Rectal smooth muscle tissue (tissue), 1 donor: Measurements from ENCODE around the gene PFKL.

Experiments used
- H3K27ac ChIP-seq: one replicate; pipeline ENCODE4 v1.7.0; 2013; ENCODE audit warnings: low read depth, low read length, inconsistent platforms
- H3K27me3 ChIP-seq: one replicate; pipeline ENCODE4 v1.7.0; 2013; ENCODE audit warnings: low read length; ENCODE audit not compliant: control insufficient read depth, insufficient read depth
- H3K36me3 ChIP-seq: one replicate; pipeline ENCODE4 v1.7.0; 2013; ENCODE audit warnings: low read length; ENCODE audit not compliant: control insufficient read depth, insufficient read depth
- H3K4me1 ChIP-seq: one replicate; pipeline ENCODE4 v1.7.0; 2013; ENCODE audit warnings: low read length; ENCODE audit not compliant: control insufficient read depth, insufficient read depth
- H3K4me3 ChIP-seq: one replicate; pipeline ENCODE4 v1.7.0; 2013; ENCODE audit warnings: low read length
- H3K9ac ChIP-seq: one replicate; pipeline ENCODE4 v1.7.0; 2013; ENCODE audit warnings: low read length

The PFKL gene

DNA sequence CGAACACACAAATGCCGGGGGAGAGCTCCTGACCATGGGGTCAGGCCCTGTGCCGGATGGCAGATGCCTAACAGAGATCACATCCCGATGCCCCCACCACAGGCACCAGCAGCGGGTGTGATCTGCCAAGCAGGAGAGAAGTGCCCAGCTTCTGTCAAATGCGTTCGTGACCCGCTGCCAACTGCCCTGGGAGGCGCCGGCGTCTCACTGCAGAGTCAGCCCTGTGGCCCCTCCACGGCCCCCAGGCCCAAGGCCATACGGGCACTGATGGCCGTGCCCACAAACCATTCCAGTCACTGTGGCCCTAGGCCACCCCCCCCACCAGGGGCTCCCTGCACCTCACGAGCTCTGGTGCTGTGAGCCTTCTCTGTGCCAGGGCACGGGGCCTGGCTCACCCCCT lies 31.4 kb downstream of the PFKL start:
- H3K4me1 ChIP-seq: no peaks in the 10 kb centered on the region
- H3K27ac ChIP-seq: no peak overlapping the region
- no peaks in the 10 kb centered on the region for H3K27me3 ChIP-seq
- peaks cover 15% of the 10 kb centered on the region for H3K36me3 ChIP-seq
- no peak overlapping the region for H3K4me3 ChIP-seq
- H3K9ac ChIP-seq: no peak overlapping the region

DNA sequence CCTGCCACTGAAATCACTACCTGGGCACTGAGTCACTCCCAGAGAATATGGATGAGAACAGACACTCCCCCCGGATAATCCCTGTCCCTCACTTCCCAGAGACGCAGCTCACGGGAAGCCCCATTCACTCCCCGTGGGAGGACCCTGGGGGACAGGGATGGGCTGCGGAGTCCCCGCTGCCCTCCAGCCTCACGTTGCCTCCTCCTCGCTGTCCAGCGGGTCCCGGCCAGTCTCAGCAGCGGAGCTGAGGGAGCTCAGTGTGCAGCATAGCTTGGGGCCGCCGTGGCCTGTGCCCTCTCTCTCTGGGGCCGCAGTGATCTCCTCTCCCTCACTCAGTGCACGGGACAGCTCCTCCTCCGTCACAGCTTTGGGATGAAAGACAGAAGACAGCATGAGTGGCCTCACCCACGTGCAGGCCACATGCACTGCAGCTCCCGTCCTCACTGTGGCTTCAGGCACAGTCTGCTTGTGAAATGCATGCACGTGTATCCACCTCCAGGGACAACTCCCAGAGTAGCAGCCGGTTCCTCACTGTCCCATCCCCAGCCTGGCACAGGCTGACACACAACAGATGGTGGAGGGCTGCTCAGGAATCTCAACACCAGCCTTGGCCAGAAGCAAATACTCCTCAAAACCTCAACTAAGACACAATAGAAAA lies 31.9 kb downstream of the PFKL start:
- Histone ChIP-seq H3K27me3 (no peaks in the 10 kb centered on the region), H3K4me1 (no peaks in the 10 kb centered on the region), H3K36me3 (peaks cover 18% of the 10 kb centered on the region), H3K9ac (no peak overlapping the region), H3K4me3 (no peak overlapping the region), H3K27ac (no peak overlapping the region)

DNA sequence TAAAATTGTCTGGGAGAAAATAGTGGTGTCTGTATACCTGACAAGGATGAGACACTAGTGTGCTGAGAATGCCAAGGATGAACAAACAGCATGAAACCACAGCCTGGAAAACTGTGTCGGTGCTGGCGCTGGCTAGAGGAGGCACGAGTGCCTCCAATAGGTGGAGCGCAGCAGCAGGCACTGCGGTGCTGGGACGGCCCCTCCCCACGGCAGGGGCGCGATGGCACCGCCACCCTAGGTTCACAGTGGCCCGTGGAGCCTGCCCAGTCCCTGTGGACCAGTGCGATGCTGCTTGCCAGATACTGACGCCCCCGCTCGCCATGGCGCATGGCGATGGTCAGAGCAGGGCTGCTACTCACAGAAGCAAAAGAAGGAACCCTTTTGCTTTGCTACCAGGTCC lies 32.5 kb downstream of the PFKL start:
- H3K27me3 ChIP-seq: no peaks in the 10 kb centered on the region
- peaks cover 18% of the 10 kb centered on the region for H3K36me3 ChIP-seq

DNA sequence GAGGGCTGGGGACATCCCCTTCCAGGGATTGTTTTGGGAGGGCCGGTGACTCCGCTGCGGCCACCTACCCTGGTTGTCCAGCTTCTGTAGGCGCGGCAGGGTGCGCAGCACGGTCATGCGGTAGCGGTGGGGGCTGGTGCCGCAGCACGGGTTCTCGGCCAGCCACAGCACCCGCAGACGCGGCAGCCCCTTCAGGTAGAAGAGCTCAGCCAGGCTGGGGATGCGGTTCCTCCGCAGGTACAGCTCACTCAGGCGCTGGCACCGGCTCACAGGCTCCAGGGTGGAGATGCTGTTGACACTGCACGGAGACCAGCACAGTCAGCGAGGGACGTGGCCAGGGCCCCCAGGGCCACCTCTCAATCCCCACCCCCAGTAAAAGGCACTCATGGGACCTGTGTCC lies 33.1 kb downstream of the PFKL start:
- no peak overlapping the region for H3K4me3 ChIP-seq
- peaks cover 18% of the 10 kb centered on the region for H3K36me3 ChIP-seq
- no peak overlapping the region for H3K27ac ChIP-seq
- H3K4me1 ChIP-seq: no peaks in the 10 kb centered on the region
- no peaks in the 10 kb centered on the region for H3K27me3 ChIP-seq
- no peak overlapping the region for H3K9ac ChIP-seq

More for the DNA sequence above, 32.5 kb downstream of the PFKL start:
- Histone ChIP-seq H3K4me3 (no peak overlapping the region), H3K4me1 (no peaks in the 10 kb centered on the region), H3K27ac (no peak overlapping the region), H3K9ac (no peak overlapping the region)

DNA sequence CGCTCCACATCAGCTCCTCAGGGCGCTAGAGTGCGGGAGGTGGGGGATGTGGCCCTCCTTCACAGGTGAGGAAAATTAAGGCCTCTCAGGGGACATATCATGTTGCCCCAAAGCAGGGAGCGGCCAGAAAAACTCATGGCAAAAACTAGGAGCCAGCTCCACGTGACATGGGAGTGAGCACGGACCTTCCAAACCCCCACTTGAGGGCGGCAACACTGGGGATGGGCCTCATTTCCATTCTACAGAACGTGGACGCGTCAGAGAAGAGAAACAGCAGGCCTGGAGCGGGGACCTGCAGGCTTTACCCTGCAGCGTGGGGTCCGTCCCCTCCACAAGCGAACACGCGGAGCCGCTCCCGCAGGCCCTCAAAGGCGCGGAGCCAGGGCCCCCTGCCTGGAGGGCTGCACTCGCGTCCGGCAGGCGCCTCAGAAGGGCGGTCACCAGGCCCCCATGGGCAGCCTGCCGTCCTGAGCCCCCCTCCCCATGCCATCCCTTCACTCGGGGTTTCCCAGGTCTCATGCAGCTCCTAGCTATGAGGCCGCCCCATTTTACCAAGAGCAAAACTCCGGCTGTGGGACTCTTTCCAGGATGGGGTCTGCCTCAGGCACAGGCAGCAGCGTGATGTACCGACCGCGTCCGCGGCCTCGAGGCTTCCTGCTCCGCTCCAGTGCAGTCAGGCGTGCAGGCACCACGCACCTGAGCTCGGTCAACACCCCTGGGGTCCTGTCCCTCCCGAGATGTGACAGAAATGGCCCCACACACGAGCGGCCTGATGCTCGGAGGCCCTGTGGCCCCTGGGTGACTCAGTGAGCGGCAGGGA lies 33.9 kb downstream of the PFKL start:
- peaks cover 4% of the 10 kb centered on the region for H3K4me1 ChIP-seq
- H3K4me3 ChIP-seq: no peak overlapping the region
- peaks cover 18% of the 10 kb centered on the region for H3K36me3 ChIP-seq
- H3K27ac ChIP-seq: no peak overlapping the region
- H3K9ac ChIP-seq: no peak overlapping the region
- no peaks in the 10 kb centered on the region for H3K27me3 ChIP-seq

DNA sequence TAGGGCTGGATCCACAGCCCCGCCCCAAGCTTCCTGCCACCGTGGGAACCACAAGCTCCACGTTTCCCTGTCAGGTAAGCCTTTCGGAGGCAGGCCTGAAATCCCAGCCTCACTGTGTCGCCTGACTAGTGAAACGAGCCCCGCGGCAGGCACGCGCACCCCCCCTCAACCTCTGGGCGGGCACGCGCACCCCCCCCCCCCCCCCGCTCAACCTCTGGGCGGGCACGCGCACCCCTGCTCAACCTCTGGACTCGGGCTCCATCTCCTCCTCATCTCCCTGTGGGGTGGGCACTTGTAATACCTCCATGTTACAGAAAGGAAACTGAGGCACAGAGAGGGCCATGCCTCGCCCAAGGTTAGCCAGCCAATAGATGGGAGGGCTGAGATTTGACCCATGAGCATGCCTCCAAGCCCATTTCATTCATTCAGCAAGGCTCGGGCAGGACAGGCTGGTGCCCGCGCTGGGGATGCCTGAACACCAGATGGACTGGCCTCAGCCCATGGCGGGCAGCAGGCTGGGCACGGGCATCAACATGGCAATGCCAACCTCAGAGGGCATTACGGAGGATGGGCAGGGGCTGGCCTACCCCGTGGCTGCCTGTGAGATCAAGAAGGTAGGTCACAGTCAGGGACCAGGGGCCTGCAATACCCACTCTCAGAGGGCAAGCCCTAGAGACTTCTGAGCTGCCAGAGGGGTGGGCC lies 34.6 kb downstream of the PFKL start:
- H3K27ac ChIP-seq: no peak overlapping the region
- H3K36me3 ChIP-seq: peaks cover 18% of the 10 kb centered on the region
- no peak overlapping the region for H3K9ac ChIP-seq
- peaks cover 4% of the 10 kb centered on the region for H3K4me1 ChIP-seq
- no peaks in the 10 kb centered on the region for H3K27me3 ChIP-seq
- H3K4me3 ChIP-seq: no peak overlapping the region

DNA sequence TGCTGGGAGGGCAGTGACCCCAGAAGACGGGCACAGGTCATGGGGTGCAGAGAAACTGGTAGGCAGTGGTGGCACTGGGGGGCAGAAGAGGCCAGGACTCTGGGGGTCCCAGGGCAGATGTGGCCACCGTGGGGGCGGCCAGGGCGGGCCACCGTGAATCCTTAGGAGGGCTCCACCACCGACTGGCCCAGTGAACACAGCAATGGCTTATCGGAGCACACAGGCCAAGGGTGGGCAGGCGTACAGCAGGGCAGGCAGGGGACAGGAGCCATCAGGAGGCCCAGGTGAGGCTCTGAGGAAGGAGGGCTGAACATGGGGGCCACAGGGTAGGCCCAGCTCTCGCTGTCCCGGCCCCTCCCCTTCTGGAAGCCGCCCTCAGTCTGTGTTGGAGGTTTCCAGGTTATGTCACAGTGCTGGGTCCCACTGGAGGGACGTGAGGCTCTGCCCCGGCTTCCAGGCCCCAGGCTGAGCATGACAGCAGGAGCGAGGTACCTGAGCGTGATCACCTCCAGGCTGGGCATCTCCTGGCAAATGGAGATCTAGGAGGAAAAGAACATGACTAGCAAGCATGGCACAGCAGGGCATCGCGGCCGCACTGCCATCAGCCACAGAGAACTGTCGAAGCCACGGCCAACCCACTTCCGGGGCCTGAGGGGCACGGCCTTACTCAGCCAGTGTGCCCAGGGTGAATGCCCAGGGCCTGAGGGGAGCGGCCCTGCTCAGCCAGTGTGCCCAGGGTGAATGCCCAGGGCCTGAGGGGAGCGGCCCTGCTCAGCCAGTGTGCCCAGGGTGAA lies 35.6 kb downstream of the PFKL start:
- H3K27me3 ChIP-seq: no peaks in the 10 kb centered on the region
- H3K4me1 ChIP-seq: peaks cover 11% of the 10 kb centered on the region
- H3K27ac ChIP-seq: no peak overlapping the region
- no peak overlapping the region for H3K4me3 ChIP-seq
- H3K9ac ChIP-seq: no peak overlapping the region
- peaks cover 18% of the 10 kb centered on the region for H3K36me3 ChIP-seq

DNA sequence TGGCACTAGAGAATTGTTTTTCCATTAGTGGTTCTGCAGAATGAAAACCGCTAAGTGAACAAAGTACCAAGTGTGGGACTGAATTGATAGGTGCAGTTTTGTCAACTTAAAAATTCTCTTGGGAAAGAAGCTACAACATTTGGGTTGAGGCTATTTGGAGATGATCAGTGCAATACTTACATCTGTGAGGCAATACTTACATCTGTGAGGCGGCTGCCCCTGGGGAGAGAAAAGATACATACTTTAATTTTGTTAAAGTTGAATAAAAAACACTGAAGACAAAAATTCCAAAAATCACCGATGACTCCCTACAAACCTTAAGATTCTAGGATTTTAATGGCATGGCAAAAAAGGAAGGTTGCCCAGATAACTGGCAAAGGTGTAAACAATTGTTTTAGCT lies 37.6 kb downstream of the PFKL start:
- H3K4me3 ChIP-seq: no peak overlapping the region
- no peaks in the 10 kb centered on the region for H3K27me3 ChIP-seq
- H3K4me1 ChIP-seq: peaks cover 11% of the 10 kb centered on the region
- H3K27ac ChIP-seq: no peak overlapping the region
- peaks cover 10% of the 10 kb centered on the region for H3K36me3 ChIP-seq
- no peak overlapping the region for H3K9ac ChIP-seq

DNA sequence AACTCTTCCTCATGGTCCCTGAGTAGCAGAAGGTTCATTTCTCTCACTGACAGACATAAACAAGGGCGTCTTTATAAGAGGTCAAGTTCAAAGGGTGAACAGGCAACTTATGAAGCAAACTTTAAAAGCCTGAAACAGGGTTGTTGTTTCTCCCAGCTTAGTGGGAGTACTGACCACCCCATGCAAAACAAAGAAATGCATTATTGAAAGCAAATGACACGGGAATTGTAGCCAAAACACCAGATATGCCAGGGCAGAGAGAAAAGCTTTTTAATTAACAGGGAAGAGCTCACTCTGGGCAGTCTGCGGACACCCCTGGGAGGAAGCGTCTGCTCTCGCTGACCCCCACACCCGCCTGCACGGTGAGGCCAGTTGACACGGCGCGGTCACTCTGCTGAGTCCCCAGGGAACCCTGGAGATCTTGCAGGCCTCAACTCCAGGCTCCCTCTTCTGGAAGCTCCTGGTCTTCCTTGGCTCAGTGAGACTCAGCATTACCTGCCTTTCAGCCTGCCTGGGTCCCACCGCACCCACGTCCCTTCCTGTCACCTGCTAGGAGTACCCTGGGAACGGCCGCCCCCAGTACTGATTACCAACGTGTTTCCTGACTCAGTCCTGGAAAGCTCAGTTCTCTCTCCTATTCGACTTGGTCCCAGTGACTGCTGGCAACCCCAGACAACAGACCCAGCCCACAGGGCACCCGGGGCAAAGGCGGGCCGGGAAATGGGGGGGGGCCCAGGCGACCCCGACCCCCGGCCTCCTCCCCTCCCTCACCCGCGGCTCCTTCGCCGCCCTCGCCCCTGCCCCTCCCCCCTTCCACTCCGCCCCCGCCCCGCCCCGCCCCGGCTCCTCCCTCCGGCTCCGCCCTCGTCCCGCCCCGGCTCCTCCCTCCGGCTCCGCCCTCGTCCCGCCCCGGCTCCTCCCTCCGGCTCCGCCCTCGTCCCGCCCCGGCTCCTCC lies 38.4 kb downstream of the PFKL start:
- peak overlapping the region; percentile 72 for H3K4me3 ChIP-seq
- H3K27ac ChIP-seq: peak overlapping the region; percentile 85
- peaks cover 11% of the 10 kb centered on the region for H3K4me1 ChIP-seq
- no peak overlapping the region for H3K9ac ChIP-seq
- H3K27me3 ChIP-seq: no peaks in the 10 kb centered on the region
- H3K36me3 ChIP-seq: peaks cover 6% of the 10 kb centered on the region

DNA sequence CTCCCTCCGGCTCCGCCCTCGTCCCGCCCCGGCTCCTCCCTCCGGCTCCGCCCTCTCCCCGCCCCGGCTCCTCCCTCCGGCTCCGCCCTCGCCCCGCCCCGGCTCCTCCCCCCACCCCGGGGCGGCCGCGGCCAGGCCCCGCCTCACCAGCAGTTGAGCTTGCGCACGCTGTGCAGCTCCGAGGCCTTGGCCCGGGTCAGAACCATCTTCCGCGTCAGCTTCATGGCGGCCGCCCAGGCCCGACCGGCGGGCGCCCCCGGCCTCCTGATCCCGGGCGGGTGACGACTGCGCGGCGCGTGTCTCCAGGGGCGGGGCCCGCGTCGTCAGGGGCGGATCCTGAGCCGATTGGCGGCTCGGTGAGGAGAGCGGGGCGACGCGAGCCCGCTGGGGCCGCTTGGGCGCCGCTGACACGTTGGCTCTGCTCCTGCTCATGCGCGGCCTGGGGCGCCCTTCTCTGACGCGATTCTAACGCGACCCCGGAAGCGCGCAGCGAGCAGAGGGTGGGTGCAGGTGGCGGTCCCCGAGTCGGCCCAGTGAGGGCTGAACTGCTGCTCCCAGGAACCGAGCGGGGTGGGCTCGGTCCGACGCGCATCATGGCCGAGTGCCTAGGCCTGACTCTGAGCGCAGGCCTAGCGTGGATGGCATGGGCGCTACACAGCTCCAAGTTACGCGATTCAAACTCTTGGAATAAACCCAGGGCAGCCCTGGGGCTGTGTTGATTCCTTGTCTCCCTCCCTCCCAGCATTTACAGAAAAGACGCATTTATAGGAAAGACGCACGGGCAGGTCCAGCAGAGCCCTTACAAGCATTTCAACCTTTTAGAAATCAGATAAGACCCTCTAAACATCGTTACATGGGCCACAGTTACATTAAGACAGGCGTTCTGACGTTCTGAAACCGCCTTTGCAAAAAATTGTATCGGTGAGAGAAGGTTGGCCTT lies 39.4 kb downstream of the PFKL start, which contains the start of gene CFAP410:
TSS of gene CFAP410 (minus strand) at position 420 of the 940 bp plus-strand sequence. CDS start at position 224, 196 bp downstream.
- peak within 1 kb of the TSS; percentile 98 for H3K27ac ChIP-seq
- H3K9ac ChIP-seq: peak within 1 kb of the TSS; percentile 93
- peak within 1 kb of the TSS; percentile 98 for H3K4me3 ChIP-seq
- no peaks in the 10 kb centered on the region for H3K27me3 ChIP-seq
- peaks cover 6% of the 10 kb centered on the region for H3K36me3 ChIP-seq
- H3K4me1 ChIP-seq: peaks cover 11% of the 10 kb centered on the region
